Measurements from ENCODE around the gene BEND2.

DNA sequence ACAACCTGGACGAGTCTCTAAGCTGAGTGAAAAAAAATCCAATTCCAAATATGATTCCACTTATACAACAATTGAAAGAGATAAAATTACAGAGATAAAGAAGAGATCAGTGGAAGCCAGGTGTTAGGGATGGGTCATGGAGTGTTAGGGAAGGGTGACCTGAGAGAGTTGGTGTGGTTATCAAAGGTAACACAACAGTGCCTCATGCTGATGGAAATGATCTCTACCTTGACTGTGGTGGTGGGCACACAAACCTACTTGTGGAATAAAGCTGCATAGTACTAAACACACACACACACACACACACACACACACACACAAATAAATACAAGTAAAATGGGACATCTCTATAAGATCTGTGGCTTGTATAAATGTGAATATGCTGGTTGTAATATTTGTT, 26.0 kb downstream of the BEND2 start:
- TF ChIP-seq ZC3H8 (IDR thresholded peaks at IDR 0.05): no peak
- no peak for TF ChIP-seq GTF2F1 (IDR thresholded peaks at IDR 0.05; ENCODE audit: low read depth, low read length)
- no peak for TF ChIP-seq SRF (CRISPR knock-in tag; IDR thresholded peaks at IDR 0.05)
- TF ChIP-seq TAF1 (IDR thresholded peaks at IDR 0.05; ENCODE audit: control insufficient read depth, extremely low read depth, insufficient read depth, low read length, severe bottlenecking): no peak
